Muscle of arm (tissue), 12 donors: ENCODE results near the gene AK8. TPM values are rescaled to one million over a fixed set of nuclear protein-coding genes. Genes with fewer than 3 reads are reported as not detected.

Experiments
- DNase-seq: peaks from one replicate; pipeline ENCODE4 v3.0.0-alpha.2; 2013
- polyA plus RNA-seq, 12 donors: library from polyadenylated mRNA; unstranded; fragments of 120-200 nt; gene quantifications; one replicate each; pipeline ENCODE4 v1.2.1, GENCODE V29; 2013; ENCODE audit not compliant: insufficient read length in 12 of 12

AK8 gene
- polyA plus RNA-seq, 12 donors, result 0.22 to 1.6 (median 0.45) TPM; not detected in 2

DNA sequence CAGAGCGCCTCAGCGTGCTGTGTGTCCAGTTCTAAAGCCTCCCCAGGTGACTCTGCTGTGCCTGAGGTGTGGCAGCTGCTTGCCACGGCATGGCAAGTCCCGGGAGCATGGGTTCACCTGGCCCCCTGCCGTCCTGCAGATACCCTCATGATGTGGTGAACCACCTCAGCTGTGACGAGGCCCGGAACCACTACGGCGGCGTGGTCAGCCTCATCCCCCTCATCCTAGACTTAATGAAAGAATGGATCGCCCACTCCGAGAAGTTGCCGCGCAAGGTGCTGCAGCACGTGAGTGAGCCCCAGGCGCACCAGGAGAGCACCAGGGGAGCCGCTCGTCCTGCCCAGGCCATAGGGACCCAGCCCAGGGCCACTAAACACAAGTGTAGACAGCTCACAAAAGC, 10.1 kb upstream of the AK8 start:
- no peak for DNase-seq

DNA sequence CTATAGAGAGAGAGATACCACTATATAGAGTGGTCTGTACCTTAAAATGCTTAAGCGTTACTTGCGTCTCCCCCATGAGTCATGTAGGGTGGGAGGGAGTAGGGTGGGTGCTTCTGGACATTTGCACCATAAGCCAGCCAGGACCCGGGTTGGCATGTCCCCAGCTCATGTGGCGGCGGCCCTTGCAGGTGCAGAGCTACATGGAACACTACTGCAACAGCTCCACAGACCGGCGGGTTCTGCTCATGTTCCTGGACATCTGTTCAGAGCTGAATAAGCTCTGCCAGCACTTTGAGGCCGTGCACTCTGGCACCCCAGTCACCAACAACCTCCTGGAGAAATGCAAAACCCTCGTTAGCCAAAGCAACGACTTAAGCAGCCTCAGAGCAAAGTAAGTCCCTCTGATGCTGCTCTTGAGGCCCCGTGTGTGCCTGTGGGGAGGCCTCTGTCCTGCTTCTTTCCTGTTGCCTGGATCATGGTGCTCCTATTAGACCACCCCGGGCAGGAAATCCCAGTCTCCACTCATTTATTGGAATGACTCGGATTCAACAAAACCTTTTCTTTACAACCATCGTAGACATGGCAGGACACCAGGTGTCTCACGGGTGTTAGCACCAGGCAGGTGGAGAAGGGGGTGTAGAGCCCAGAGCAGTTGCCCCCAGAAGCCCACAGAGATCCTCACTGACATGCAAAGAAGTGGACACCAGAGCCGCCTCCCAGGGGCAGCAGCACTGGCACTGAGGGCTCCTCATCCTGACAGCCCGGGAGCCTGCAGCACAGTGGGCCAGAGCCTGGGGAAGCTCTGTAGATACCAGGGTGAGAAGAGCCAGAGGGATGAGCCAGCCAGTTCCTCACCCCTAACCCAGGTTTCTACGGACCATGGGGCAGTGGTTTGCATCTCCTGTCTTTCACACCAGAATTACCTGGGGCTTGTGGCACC, 9.4 kb upstream of the AK8 start:
- no peak for DNase-seq

GRCh38 chr9:132886334-132886725, 8.2 kb upstream of the AK8 start:
- DNase-seq, result no peak

DNA sequence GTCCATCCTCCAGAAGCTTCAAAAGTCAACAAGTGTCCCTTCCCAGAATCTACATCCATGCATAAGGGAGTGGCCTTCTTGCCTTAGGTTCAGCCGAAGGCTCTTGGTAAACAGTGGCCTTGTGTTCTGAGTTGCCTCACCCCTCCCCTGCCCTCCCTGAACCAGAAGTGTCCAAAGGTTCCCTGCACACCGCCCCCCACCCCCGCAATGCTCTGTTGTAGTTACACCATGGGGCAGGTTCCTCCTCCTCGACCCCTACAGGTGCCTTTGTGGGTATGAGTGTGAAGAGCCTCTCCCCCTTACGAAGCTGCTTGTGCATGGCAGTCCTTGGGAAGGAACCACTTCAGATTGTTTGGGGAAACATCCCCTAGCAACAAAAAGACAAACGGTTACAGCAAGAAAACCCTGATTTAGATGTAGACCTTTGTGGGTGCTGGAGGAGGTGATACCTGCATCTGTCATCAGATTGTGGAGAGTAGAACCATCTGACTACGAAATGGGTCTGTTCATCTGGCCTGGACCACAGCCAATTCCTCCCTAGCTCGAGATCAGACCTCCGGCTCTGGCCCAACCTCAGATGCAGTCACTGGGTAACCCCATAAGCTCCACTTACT, 7.7 kb upstream of the AK8 start:
- no peak for DNase-seq

DNA sequence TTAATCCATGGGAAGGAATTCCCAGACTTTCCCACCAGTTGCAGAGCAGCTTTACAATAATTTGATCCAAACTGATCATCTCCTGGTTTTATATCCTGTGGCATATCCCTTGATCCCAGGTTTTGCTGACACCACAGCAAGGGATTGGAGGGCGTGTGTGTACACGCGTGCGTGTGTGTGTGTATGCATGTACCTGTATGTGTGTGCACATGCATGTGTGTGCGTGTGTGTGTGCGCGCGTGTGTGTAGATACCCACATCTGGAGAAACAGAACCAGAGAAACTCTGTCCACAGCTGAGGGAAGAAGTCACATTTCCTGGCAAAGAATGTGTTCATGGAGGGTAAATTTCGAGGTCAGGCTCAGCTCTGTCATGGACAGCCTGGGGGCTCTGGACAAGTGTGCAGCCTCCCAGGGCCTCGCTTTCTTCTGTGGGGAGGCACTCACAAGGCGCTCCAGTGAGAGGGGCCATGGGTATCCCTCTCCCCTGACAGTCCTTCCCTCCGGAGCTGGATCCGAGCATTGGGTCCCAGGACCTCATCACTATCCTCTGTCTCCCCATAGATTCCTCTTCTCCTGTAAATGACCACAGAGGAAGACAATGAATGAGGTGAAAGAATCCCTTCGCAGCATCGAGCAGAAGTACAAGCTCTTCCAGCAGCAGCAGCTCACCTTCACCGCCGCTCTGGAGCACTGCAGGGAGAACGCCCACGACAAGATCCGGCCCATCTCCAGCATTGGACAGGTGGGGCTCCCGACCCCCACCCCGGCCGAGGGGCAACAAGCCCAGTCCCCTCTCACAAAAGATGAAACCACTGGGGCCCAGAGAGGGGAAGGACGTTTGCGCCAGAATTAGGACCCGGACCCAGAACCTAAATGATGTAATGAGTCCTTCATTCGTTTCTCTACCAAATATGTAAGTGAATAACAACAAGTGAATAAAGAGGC, 5.5 kb upstream of the AK8 start:
- DNase-seq, result no peak

DNA sequence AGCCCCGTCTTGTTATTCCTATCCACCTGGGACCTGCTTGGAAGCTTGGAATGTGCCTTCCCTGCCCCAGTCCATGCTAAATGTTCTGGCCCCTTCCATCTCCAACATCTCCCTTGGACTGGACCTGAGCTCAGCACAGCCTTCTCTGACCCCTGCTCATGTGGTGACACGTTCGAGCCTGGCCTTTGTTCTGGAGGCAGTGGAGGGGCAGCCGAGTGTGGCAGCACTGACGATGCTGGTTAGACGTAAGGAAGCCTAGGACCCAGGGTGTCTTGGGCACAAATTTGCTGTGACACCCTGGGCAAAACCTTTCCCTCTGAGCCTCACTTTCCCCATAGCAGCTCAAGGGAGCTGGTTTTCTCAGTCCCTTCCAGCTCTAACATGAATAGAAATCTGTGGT, 4.5 kb upstream of the AK8 start:
- DNase-seq, result no peak

DNA sequence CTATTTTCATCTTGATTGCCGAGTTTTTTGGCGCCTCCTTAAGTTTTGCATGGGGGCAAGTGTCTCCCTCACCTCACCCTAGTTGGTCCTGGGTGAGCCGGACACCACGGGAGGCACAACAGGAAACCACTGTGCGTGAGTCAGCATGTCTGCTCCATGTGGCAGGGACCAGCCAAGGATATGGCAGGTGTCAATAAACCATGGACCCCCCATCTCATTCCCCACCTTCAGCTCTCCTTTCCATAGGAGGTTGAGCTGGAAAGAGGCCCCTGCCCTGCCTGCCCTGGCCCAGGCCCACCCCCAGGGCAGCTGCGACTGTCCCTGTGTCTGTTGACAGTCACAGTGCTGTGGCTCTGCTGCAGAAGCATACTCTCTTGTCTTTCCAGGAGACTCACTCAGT, 3.7 kb upstream of the AK8 start:
- DNase-seq, result no peak

- DNase-seq, result no peak
Observed at GRCh38 chr9:132880324-132880661, 2.2 kb upstream of the AK8 start.

GRCh38 chr9:132879457-132880323, 1.6 kb upstream of the AK8 start:
- no peak for DNase-seq

DNA sequence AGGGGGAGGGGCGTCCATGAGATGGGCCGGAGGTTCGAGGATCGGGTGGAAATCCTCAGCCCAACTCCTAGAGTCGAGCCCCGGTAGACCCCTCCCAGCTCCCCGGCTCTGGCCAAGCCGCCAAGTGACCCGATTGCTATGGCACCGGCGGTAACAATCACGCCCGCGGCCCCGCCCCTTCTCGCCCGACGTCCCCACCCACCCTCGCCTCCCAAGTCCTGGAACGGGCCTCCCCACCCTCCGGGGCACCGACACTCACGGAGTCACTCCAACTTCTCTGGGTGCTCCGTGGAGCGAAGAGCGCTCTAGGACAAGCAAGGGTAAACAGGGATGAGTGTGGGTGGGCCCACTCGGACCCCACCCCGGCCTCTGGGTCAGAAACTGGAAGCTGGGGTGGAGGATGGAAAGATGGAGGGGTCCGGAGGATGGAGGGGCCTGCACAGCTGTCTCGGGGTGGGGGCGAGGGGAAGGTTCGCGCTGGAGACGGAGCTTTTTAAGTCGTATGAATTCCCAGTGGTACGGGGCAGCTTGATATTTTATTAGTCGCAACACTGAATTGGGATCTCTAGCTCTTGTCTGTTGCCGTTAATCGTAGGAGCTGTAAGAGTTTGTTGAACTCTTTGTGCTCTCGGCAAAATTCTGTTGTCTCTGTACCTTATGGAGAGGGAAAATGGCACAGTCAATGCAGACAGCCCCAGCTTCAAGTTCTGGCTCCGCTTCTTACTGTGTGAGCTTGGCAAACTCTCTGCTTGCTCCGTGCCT, 792 bp upstream of the AK8 start, which contains the start of gene SPACA9:
Gene SPACA9, plus strand, starts transcription at position 204 of the 762 bp plus-strand sequence. CDS start 5,050 bp downstream, outside the sequence.
- peak; percentile 67 for DNase-seq

DNA sequence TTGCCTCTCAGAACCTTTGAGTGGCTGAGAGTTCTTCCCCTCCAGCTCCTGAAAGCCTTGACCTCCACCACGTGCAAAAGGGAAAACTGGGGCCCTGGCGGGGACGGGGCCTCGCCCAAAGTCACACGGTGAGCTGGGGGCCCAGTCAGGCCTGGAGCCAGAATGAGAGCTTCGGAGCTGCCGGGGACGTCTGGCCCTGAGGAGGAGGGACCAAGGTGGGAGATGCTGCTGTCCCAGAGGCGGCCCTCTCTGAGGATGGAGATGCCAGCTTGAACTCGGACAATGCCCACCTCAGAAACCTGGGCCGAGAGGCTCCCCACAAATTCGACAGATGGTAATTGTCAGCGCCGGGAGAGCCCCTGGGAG, 643 bp downstream of the AK8 start:
- DNase-seq, result no peak

- no peak for DNase-seq
Observed at GRCh38 chr9:132876849-132877248, 1.2 kb downstream of the AK8 start.

- no peak for DNase-seq
Observed at GRCh38 chr9:132875159-132875558, 2.9 kb downstream of the AK8 start.

- DNase-seq, result no peak
Observed at GRCh38 chr9:132873403-132873802, 4.7 kb downstream of the AK8 start.

GRCh38 chr9:132869266-132869665, 8.8 kb downstream of the AK8 start:
- DNase-seq, result no peak

GRCh38 chr9:132866898-132867297, 11.2 kb downstream of the AK8 start:
- no peak for DNase-seq

- no peak for DNase-seq
Observed at GRCh38 chr9:132864691-132865090, 13.4 kb downstream of the AK8 start.

GRCh38 chr9:132864277-132864676, 13.8 kb downstream of the AK8 start:
- no peak for DNase-seq

DNA sequence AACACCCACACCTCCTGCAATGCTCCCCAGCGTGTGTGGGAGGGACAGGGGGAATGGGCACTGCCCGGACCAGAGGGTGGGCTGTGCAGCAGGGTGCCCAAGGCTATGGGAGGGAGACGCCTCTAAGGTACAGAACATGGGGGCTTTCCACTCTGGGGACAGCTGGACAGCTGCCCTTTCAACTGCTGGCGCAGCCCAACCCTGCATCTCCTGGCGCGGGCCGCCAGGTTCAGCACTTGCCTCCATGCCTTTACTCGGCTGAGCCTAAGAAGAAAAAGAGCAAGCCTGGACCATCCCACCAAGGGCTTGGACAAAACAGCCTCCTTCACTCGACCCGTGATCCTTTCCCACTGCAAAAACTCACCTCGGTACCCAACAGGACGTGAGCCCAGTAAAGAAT, 15.0 kb downstream of the AK8 start:
- DNase-seq, result no peak

DNA sequence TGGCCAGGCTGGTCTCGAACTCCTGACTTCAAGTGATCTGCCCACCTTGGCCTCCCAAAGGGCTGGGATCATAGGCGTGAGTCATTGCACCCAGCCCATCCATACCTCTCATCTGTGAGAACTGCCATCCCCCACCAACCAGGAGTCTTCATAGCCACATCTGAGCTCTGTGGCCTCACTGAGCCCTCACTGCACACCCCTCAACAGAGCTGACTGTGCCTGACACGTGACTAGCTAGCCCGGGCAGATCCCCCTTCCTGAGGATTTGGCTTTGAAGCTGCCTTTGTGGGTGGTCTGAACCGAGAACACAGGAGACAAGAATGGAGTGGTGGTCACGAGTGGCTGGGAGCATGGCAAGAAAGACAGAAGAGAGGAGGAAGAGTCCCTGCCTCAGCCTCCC, 15.6 kb downstream of the AK8 start:
- DNase-seq, result no peak

DNA sequence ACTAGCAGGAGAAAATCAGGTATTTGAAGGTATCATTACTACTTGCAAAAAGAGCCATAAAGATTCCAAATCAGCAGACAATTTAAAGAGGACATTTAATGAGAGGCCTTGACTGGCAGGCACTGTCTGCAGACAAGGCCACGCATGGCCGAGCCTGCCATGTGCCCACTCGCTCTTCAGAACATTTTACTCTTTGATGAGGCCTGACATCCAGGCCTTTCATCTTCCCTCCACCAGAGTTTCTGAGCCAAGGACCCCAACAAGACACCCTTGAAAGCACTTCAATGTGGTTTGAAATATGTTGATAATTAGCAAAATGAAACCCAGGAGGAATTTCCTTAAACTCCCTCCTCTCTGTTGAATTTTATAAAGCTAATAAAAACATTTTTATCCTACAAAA, 16.4 kb downstream of the AK8 start:
- no peak for DNase-seq
